SH-SY5Y (cell line): ENCODE data around the gene CLCNKA.

Experiments
- GATA2 ChIP-seq: IDR thresholded peaks from 2 replicates; pipeline ENCODE4 v1.6.1; 2011; ENCODE audit warnings: mild to moderate bottlenecking, low read depth, low read length
- GATA3 ChIP-seq: IDR thresholded peaks from 2 replicates; pipeline ENCODE4 v1.6.1; 2011; ENCODE audit warnings: low read depth, mild to moderate bottlenecking, low read length, moderate library complexity

DNA sequence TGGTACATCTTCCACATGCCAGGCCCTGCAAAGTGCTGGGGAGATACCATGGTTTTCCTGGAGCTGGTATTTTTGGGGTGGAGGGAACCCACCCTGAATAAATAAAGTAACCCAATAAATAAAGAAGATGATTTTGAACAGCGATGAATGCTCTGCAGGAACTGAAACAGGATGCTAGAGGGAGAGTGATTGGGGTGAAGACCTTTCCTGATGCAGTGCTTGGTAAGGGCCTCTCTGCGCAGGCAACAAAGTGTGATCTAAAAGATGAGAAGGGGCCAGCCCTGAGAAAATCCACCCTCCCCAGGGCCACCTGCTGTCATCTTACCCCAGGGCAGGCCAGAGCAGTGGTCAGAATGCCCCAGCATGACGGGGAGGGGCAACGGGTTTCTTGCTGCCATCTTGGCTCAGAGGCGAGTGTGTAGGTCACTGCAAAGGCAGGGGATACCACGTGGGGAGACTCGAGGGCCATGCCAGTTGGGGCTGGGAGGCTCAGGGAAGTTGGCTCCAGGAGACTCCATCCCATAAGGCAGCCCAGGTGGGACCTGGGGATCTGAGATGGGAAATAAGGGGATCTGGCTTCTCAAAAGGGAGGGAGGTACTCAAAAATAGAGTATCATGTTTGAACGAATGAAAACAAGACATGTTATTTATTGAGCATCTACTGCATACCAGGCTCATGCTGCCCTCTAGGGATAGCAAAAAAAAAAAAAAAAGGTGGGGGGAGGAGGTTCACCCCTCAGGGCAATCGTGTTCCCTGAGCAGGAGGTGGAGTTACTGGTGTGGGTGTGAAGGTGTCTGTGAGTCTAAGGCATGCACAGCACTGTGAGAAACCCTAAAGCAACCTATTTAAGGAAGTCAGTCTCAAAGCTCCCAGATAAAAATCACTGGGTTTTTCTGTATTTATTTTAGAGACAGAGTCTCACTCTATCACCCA lies 15.0 kb upstream of the CLCNKA start:
- TF ChIP-seq GATA3 = no peak
- TF ChIP-seq GATA2 = no peak
